GM12878 (cell line): ENCODE results near the gene KLHDC9. TPM values are rescaled to one million over a fixed set of nuclear protein-coding genes. Genes with fewer than 3 reads are reported as not detected.

Source experiments
- ATF7 ChIP-seq: fragments of 450-650 bp; IDR thresholded peaks from 2 replicates; pipeline ENCODE4 v1.6.1; 2016; ENCODE audit warnings: low read depth, mild to moderate bottlenecking
- BACH1 ChIP-seq: fragments of 450-650 bp; IDR thresholded peaks from 2 replicates; pipeline ENCODE4 v1.6.1; 2017; ENCODE audit warnings: mild to moderate bottlenecking, borderline replicate concordance
- BHLHE40 ChIP-seq, 2 experiments: fragments of 450-650 bp in 1 of 2; IDR thresholded peaks; 2 replicates each; pipeline ENCODE4 v1.6.1; 2011 to 2017; ENCODE audit warnings: low read depth in 2 of 2, borderline replicate concordance in 1 of 2, improper control_type of control experiment in 1 of 2, low read length in 1 of 2, mild to moderate bottlenecking in 1 of 2
- CHD2 ChIP-seq: IDR thresholded peaks from 2 replicates; pipeline ENCODE4 v1.6.1; 2011; ENCODE audit warnings: low read depth, low read length, improper control_type of control experiment, borderline replicate concordance
- GABPA ChIP-seq: IDR thresholded peaks from 2 replicates; pipeline ENCODE4 v1.6.1; 2014; ENCODE audit warnings: antibody characterized with exemption, low read depth, mild to moderate bottlenecking, inconsistent platforms
- MXI1 ChIP-seq: fragments of 150-350 bp; IDR thresholded peaks from 2 replicates; pipeline ENCODE4 v1.6.1; 2011; ENCODE audit warnings: low read depth, mild to moderate bottlenecking, inconsistent platforms, low read length, improper control_type of control experiment
- NRF1 ChIP-seq: conservative IDR thresholded peaks from 2 replicates; pipeline ENCODE4 v1.6.1; 2011; ENCODE audit warnings: mild to moderate bottlenecking, low read depth, low read length, improper control_type of control experiment
- POLR2AphosphoS2 ChIP-seq: IDR thresholded peaks from 2 replicates; pipeline ENCODE4 v1.6.1; 2011; ENCODE audit warnings: low read depth, mild to moderate bottlenecking, low read length, improper control_type of control experiment, moderate library complexity
- SIX5 ChIP-seq: IDR thresholded peaks from 2 replicates; pipeline ENCODE4 v1.6.1; 2011; ENCODE audit warnings: mild to moderate bottlenecking, low read depth, low read length, moderate library complexity; ENCODE audit not compliant: severe bottlenecking
- SREBF2 ChIP-seq: IDR thresholded peaks from 2 replicates; pipeline ENCODE4 v1.6.1; 2012; ENCODE audit warnings: mild to moderate bottlenecking, low read length
- STAT1 ChIP-seq: fragments of 450-650 bp; conservative IDR thresholded peaks from 2 replicates; pipeline ENCODE4 v1.6.1; 2014; ENCODE audit warnings: antibody characterized with exemption, mild to moderate bottlenecking
- polyA plus RNA-seq, 11 experiments: library from polyadenylated mRNA; depleted of rRNA in 4 of 11; unstranded in 6 of 11; stranded (reverse) in 5 of 11; fragments of >200 nt; fragmentation: Nextera tagmentation in 4 of 11; fragmentation: Illumina TruSeq in 1 of 11; extraction: Ambion mirVana in 4 of 11; extraction: Trizol in 1 of 11; gene quantifications; 1 replicate in 1 of 11; 2 replicates in 10 of 11; pipeline versions ENCODE4 v1.2.1 to v1.2.3, GENCODE V29; 2011 to 2016; ENCODE audit warnings: inconsistent platforms in 2 of 11, missing spikeins in 2 of 11, low read depth in 1 of 11
- total RNA-seq, 4 experiments: library from RNA; depleted of rRNA in 3 of 4; stranded (reverse); fragments of >200 nt in 3 of 4; fragmentation: Illumina TruSeq in 1 of 4; extraction: Trizol in 1 of 4; gene quantifications; 2 replicates each; pipeline versions ENCODE4 v1.2.1 to v1.2.3, GENCODE V29; 2013 to 2021
- TF ChIP-seq, protein P1 (sequence below): IDR thresholded peaks from 2 replicates; pipeline ENCODE4 v1.6.1; 2011; ENCODE audit warnings: borderline replicate concordance, low read depth, mild to moderate bottlenecking, moderate library complexity, low read length; ENCODE audit not compliant: insufficient read depth, poor library complexity, severe bottlenecking
- TF ChIP-seq, protein P2 (sequence below): fragments of 450-650 bp; IDR thresholded peaks from 2 replicates; pipeline ENCODE4 v1.6.1; 2016; ENCODE audit warnings: mild to moderate bottlenecking
- TF ChIP-seq, protein P3 (sequence below): IDR thresholded peaks from 2 replicates; pipeline ENCODE4 v1.6.1; 2011; ENCODE audit warnings: borderline replicate concordance, low read depth, mild to moderate bottlenecking, moderate library complexity, mixed read lengths, low read length; ENCODE audit not compliant: insufficient read depth; ENCODE audit errors: extremely low read length
- TF ChIP-seq, protein P4 (sequence below): fragments of 450-650 bp; IDR thresholded peaks from 2 replicates; pipeline ENCODE4 v1.6.1; 2016; ENCODE audit warnings: mild to moderate bottlenecking, moderate library complexity, borderline replicate concordance
- TF ChIP-seq, protein P5 (sequence below): IDR thresholded peaks from 2 replicates; pipeline ENCODE4 v1.6.1; 2011; ENCODE audit warnings: mild to moderate bottlenecking, low read depth, low read length, moderate library complexity; ENCODE audit not compliant: insufficient replicate concordance

The KLHDC9 gene
- total and polyA plus RNA-seq, 10 of the 15 experiments (the other 5 are each of a cell fraction or from before 2014, with no cell fraction given): 0.66 to 4.9 (median 2.6) TPM

DNA sequence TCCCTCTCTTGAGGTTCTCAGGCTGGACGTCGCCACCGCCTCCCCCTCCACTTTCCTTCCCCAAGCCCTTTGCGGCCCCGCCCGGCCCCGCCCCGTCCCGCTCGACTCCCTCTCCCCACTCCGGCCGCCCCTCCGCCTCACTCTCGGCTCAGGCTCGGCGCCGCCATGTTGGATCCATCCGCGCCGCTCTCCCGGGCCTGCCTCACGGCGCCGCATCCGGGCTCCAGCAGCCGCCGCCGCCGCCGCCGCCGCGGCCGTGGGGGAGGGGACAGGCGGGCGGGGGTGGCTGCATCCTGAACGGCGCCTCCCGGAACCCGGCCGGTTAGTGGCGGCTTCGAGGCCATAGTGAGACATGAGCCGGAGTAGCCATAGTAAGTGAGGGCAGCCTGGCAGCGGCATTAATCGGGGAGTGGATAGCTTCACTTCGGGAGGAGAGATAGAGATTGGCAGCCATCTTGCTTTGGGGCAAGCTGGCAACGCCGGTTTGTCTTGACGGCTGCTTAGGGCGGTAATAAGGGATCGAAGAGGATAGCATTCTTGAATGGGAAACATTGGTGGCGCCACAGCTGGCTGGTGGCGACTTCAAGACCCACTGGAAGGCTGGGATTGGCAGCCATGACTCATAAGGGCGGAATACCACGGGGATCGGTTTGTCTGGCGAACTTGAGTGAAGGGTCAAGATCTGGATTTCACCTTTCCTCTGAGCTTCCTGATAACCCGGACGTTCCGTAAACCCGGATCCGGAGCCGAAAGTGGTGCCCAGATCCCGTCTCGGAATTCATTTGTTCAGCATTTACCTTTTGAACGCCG is 34.5 kb downstream of the KLHDC9 start, which contains the start of gene DEDD (continued):
- TF ChIP-seq CHD2: peak; percentile 82; the same call in 1 of the 2 replicates
- TF ChIP-seq STAT1: peak; percentile 99
- TF ChIP-seq, protein P1, sequence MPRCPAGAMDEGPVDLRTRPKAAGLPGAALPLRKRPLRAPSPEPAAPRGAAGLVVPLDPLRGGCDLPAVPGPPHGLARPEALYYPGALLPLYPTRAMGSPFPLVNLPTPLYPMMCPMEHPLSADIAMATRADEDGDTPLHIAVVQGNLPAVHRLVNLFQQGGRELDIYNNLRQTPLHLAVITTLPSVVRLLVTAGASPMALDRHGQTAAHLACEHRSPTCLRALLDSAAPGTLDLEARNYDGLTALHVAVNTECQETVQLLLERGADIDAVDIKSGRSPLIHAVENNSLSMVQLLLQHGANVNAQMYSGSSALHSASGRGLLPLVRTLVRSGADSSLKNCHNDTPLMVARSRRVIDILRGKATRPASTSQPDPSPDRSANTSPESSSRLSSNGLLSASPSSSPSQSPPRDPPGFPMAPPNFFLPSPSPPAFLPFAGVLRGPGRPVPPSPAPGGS: no peak
- peak; percentile 43; the same call in 1 of the 2 replicates for TF ChIP-seq POLR2AphosphoS2
- TF ChIP-seq NRF1: no peak
- no peak for TF ChIP-seq SREBF2
- peak; percentile 45; the same call in 1 of the 2 replicates for TF ChIP-seq MXI1
- TF ChIP-seq, protein P2, sequence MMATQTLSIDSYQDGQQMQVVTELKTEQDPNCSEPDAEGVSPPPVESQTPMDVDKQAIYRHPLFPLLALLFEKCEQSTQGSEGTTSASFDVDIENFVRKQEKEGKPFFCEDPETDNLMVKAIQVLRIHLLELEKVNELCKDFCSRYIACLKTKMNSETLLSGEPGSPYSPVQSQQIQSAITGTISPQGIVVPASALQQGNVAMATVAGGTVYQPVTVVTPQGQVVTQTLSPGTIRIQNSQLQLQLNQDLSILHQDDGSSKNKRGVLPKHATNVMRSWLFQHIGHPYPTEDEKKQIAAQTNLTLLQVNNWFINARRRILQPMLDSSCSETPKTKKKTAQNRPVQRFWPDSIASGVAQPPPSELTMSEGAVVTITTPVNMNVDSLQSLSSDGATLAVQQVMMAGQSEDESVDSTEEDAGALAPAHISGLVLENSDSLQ: peak; percentile 69
- TF ChIP-seq BHLHE40 (IDR thresholded peaks at IDR 0.05; ENCODE audit: borderline replicate concordance in 1 of 2, low read depth in 2 of 2, low read length in 1 of 2): peak; percentile 5 to 74; a peak in 1 of 4 replicates
- TF ChIP-seq, protein P3, sequence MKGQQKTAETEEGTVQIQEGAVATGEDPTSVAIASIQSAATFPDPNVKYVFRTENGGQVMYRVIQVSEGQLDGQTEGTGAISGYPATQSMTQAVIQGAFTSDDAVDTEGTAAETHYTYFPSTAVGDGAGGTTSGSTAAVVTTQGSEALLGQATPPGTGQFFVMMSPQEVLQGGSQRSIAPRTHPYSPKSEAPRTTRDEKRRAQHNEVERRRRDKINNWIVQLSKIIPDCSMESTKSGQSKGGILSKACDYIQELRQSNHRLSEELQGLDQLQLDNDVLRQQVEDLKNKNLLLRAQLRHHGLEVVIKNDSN: no peak
- peak; percentile 72; the same call in 1 of the 2 replicates for TF ChIP-seq BACH1
- TF ChIP-seq GABPA: peak; percentile 79
- 0 out of 2 replicates have a peak, but pooled peaks have one; percentile 25 for TF ChIP-seq ATF7
- TF ChIP-seq, protein P4, sequence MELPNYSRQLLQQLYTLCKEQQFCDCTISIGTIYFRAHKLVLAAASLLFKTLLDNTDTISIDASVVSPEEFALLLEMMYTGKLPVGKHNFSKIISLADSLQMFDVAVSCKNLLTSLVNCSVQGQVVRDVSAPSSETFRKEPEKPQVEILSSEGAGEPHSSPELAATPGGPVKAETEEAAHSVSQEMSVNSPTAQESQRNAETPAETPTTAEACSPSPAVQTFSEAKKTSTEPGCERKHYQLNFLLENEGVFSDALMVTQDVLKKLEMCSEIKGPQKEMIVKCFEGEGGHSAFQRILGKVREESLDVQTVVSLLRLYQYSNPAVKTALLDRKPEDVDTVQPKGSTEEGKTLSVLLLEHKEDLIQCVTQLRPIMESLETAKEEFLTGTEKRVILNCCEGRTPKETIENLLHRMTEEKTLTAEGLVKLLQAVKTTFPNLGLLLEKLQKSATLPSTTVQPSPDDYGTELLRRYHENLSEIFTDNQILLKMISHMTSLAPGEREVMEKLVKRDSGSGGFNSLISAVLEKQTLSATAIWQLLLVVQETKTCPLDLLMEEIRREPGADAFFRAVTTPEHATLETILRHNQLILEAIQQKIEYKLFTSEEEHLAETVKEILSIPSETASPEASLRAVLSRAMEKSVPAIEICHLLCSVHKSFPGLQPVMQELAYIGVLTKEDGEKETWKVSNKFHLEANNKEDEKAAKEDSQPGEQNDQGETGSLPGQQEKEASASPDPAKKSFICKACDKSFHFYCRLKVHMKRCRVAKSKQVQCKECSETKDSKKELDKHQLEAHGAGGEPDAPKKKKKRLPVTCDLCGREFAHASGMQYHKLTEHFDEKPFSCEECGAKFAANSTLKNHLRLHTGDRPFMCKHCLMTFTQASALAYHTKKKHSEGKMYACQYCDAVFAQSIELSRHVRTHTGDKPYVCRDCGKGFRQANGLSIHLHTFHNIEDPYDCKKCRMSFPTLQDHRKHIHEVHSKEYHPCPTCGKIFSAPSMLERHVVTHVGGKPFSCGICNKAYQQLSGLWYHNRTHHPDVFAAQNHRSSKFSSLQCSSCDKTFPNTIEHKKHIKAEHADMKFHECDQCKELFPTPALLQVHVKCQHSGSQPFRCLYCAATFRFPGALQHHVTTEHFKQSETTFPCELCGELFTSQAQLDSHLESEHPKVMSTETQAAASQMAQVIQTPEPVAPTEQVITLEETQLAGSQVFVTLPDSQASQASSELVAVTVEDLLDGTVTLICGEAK: peak; percentile 72
- TF ChIP-seq, protein P5, sequence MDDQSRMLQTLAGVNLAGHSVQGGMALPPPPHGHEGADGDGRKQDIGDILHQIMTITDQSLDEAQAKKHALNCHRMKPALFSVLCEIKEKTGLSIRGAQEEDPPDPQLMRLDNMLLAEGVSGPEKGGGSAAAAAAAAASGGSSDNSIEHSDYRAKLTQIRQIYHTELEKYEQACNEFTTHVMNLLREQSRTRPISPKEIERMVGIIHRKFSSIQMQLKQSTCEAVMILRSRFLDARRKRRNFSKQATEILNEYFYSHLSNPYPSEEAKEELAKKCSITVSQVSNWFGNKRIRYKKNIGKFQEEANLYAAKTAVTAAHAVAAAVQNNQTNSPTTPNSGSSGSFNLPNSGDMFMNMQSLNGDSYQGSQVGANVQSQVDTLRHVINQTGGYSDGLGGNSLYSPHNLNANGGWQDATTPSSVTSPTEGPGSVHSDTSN: peak; percentile 5
- TF ChIP-seq SIX5: peak; percentile 89
